GM12878 (cell line): ENCODE data around the gene SNRPD3. TPM values are rescaled to one million over a fixed set of nuclear protein-coding genes. Genes with fewer than 3 reads are reported as not detected.
A peak's percentile ranks its signal among the peaks of the same experiment; 100 is the strongest.
"Not testable (repeated sequence)": the region's sequence is repeated elsewhere in the genome, so short reads cannot be mapped to it uniquely, and the experiment has no call there.

Experiments
- ATAC-seq: fragments of 200-7000 bp; cut with Tn5 transposase; 3 replicates; pipeline ENCODE4 v1.9.1; 2020; ENCODE audit warnings: mild to moderate bottlenecking, moderate library complexity
- BruUV-seq: library from RNA; stranded (reverse); fragments of 400-500 nt; replicated peaks from 2 replicates; lab custom pipeline; 2021; lab: Mats Ljungman, UMichigan
- CTCF ChIA-PET: fragments of 300-600 bp; sonication (Branson Sonifier 250); formaldehyde crosslinking; extraction: SDS; loops from one replicate; lab custom pipeline; 2021; ENCODE audit warnings: inconsistent platforms; lab: Yijun Ruan, JAX
- POLR2A ChIA-PET: fragments of 350-600 bp; formaldehyde crosslinking; extraction: SDS; loops from one replicate; lab custom pipeline; 2021; ENCODE audit warnings: inconsistent platforms; lab: Charles Lee
- RAD21 ChIA-PET: fragments of 300-600 bp; sonication (Branson Sonifier 250); formaldehyde crosslinking; loops from one replicate; lab custom pipeline; 2023; ENCODE audit warnings: antibody characterized with exemption; ENCODE audit not compliant: unreplicated experiment; lab: Charles Lee
- SMC1A ChIA-PET: fragments of 300-600 bp; sonication (Branson Sonifier 250); formaldehyde crosslinking; loops from one replicate; lab custom pipeline; 2023; ENCODE audit not compliant: unreplicated experiment, uncharacterized antibody; lab: Charles Lee
- DNase-seq: peaks from one replicate; pipeline ENCODE4 v3.0.0-alpha.2; 2011; ENCODE audit warnings: low read depth, low spot score
- FAIRE-seq: peaks from 3 replicates; lab custom pipeline; 2011; peaks lifted over from hg19 to GRCh38; lab: Jason Lieb, UNC
- H2AFZ ChIP-seq: 2 replicates; pipeline ENCODE4 v1.6.0; 2011; ENCODE audit warnings: low read depth, low read length, control low read depth; ENCODE audit not compliant: control insufficient read depth
- H3K27ac ChIP-seq: 2 replicates; pipeline ENCODE4 v1.5.1; 2011; ENCODE audit warnings: control low read depth; ENCODE audit not compliant: control insufficient read depth, insufficient read depth
- H3K27me3 ChIP-seq, 2 experiments: replicated peaks in 1 of 2; 2 replicates each; pipeline versions ENCODE4 v1.6.0 to v1.6.1; 2011; ENCODE audit warnings: low read length in 1 of 2; ENCODE audit not compliant: control insufficient read depth in 2 of 2, insufficient read depth in 2 of 2
- H3K36me3 ChIP-seq, 2 experiments: 2 replicates each; pipeline ENCODE4 v1.5.1; 2011; ENCODE audit warnings: low read length in 1 of 2; ENCODE audit not compliant: control insufficient read depth in 2 of 2, insufficient read depth in 2 of 2
- H3K4me1 ChIP-seq: 2 replicates; pipeline ENCODE4 v1.6.1; 2011; ENCODE audit warnings: mild to moderate bottlenecking, low read length, moderate library complexity, mixed read lengths; ENCODE audit not compliant: control insufficient read depth, insufficient read depth
- H3K4me2 ChIP-seq: 2 replicates; pipeline ENCODE4 v1.6.0; 2011; ENCODE audit warnings: control low read depth; ENCODE audit not compliant: control insufficient read depth, insufficient read depth
- H3K4me3 ChIP-seq: fragments of 200-600 bp; sonication (generic); 2 replicates; pipeline ENCODE4 v1.5.1; 2016
- H3K79me2 ChIP-seq: 2 replicates; pipeline ENCODE4 v1.6.0; 2011; ENCODE audit warnings: low read length; ENCODE audit not compliant: control insufficient read depth, insufficient read depth
- H3K9ac ChIP-seq: 2 replicates; pipeline ENCODE4 v1.8.0; 2011; ENCODE audit warnings: low read length, control low read depth, mixed read lengths; ENCODE audit not compliant: control insufficient read depth, insufficient read depth
- H3K9me3 ChIP-seq: replicated peaks from 3 replicates; pipeline ENCODE4 v1.5.1; 2011; ENCODE audit warnings: mild to moderate bottlenecking, low read length; ENCODE audit not compliant: control insufficient read depth, insufficient read depth
- H4K20me1 ChIP-seq: 2 replicates; pipeline ENCODE4 v1.6.0; 2011; ENCODE audit not compliant: control insufficient read depth, insufficient read depth
- BHLHE40 ChIP-seq, 2 experiments: fragments of 450-650 bp in 1 of 2; IDR thresholded peaks; 2 replicates each; pipeline ENCODE4 v1.6.1; 2011 to 2017; ENCODE audit warnings: low read depth in 2 of 2, borderline replicate concordance in 1 of 2, improper control_type of control experiment in 1 of 2, low read length in 1 of 2, mild to moderate bottlenecking in 1 of 2
- GATAD2B ChIP-seq: fragments of 450-650 bp; conservative IDR thresholded peaks from 2 replicates; pipeline ENCODE4 v1.6.1; 2017; ENCODE audit warnings: low read depth, mild to moderate bottlenecking, moderate library complexity
- NR2F1 ChIP-seq: fragments of 450-650 bp; conservative IDR thresholded peaks from 2 replicates; pipeline ENCODE4 v1.6.1; 2017; ENCODE audit warnings: mild to moderate bottlenecking
- PKNOX1 ChIP-seq: fragments of 450-650 bp; IDR thresholded peaks from 2 replicates; pipeline ENCODE4 v1.6.1; 2016; ENCODE audit warnings: mild to moderate bottlenecking
- TAF1 ChIP-seq: IDR thresholded peaks from 2 replicates; pipeline ENCODE4 v1.6.1; 2011; ENCODE audit warnings: mild to moderate bottlenecking, low read depth, low read length, borderline replicate concordance
- ZNF687 ChIP-seq: fragments of 450-650 bp; IDR thresholded peaks from 2 replicates; pipeline ENCODE4 v1.6.1; 2017; ENCODE audit warnings: mild to moderate bottlenecking, moderate library complexity
- WGBS: methylation state at CpG from one replicate; pipeline ENCODE4 v1.1.6; 2016; ENCODE audit warnings: low lambda C conversion rate; ENCODE audit not compliant: insufficient replicate concordance, insufficient coverage; ENCODE audit errors: missing lambda C conversion rate; 5-methylcytosine and 5-hydroxymethylcytosine counted together
- in situ Hi-C: fragments of 300-500 bp; cut with MboI; formaldehyde crosslinking; loops from 9 replicates; pipeline ENCODE4 v1.14.3; 2018; ENCODE audit warnings: mixed read lengths
- intact Hi-C: fragments of 100-400 bp; cut with micrococcal nuclease; formaldehyde crosslinking; loops from one replicate; pipeline ENCODE4 v1.14.2; 2022; ENCODE audit not compliant: unreplicated experiment
- polyA plus RNA-seq, 11 experiments: library from polyadenylated mRNA; depleted of rRNA in 4 of 11; unstranded in 6 of 11; stranded (reverse) in 5 of 11; fragments of >200 nt; fragmentation: Nextera tagmentation in 4 of 11; fragmentation: Illumina TruSeq in 1 of 11; extraction: Ambion mirVana in 4 of 11; extraction: Trizol in 1 of 11; gene quantifications; 1 replicate in 1 of 11; 2 replicates in 10 of 11; pipeline versions ENCODE4 v1.2.1 to v1.2.3, GENCODE V29; 2011 to 2016; ENCODE audit warnings: inconsistent platforms in 2 of 11, missing spikeins in 2 of 11, low read depth in 1 of 11
- total RNA-seq, 4 experiments: library from RNA; depleted of rRNA in 3 of 4; stranded (reverse); fragments of >200 nt in 3 of 4; fragmentation: Illumina TruSeq in 1 of 4; extraction: Trizol in 1 of 4; gene quantifications; 2 replicates each; pipeline versions ENCODE4 v1.2.1 to v1.2.3, GENCODE V29; 2013 to 2021

SNRPD3 gene
- total and polyA plus RNA-seq, 10 of the 15 experiments (the other 5 are each of a cell fraction or from before 2014, with no cell fraction given) = 112 to 324 (median 242) TPM

- TF ChIP-seq NR2F1 (0 out of 2 replicates have a peak, but pooled peaks have one; percentile 44), BHLHE40 (IDR thresholded peaks at IDR 0.05; ENCODE audit: borderline replicate concordance in 1 of 2, low read depth in 2 of 2, low read length in 1 of 2) (peak in 1 of 2 experiments; percentile 94; a peak in 2 of 4 replicates)
Measured at GRCh38 chr22:24603770-24604629, 48.2 kb downstream of the SNRPD3 start (continued).

DNA sequence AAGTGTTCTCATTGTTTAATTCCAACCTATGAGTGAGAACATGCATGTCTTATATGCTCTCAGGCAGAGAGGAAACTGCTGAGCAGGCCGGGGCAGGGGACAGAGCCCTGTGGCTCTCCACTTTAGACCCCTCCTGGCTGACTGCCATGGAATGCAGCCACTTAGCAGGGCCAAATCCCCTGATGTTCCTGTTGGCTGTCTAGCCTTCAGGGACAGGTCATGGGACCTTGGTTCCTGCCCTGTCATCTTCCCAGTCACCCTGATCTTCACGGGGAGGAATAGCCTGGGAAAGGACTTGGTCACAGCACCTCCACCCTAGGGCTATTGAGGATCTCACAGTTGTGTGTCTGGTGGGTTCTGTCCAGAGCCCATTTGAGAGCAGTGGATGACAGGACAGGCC lies 50.5 kb downstream of the SNRPD3 start:
- H3K9ac ChIP-seq, SMC1A ChIA-PET, POLR2A ChIA-PET, H3K4me1 ChIP-seq, BruUV-seq, H3K9me3 ChIP-seq, DNase-seq, ATAC-seq, intact Hi-C loops, FAIRE-seq, RAD21 ChIA-PET, H2AFZ ChIP-seq, H3K27ac ChIP-seq, H3K79me2 ChIP-seq, H3K4me2 ChIP-seq, CTCF ChIA-PET, H3K4me3 ChIP-seq, H3K36me3 ChIP-seq, in situ Hi-C loops, H3K27me3 ChIP-seq, H4K20me1 ChIP-seq: not testable (repeated sequence)
- WGBS = 85% methylated on average over 2 of the region's 2 CpGs

- POLR2A ChIA-PET, intact Hi-C loops, H3K4me1 ChIP-seq, H3K27me3 ChIP-seq, H3K79me2 ChIP-seq, H3K9me3 ChIP-seq, in situ Hi-C loops, RAD21 ChIA-PET, SMC1A ChIA-PET, DNase-seq, H3K36me3 ChIP-seq, BruUV-seq, H4K20me1 ChIP-seq, FAIRE-seq: not testable (repeated sequence)
- peak overlapping the region; percentile 55 for H3K4me2 ChIP-seq
- H3K9ac ChIP-seq = 0 out of 2 replicates have a peak overlapping the region, but pooled peaks have one; percentile 27
- CTCF ChIA-PET = interaction anchor here (1.2 kb wide), 1 partner anchor 78 kb away, joined by 3 read pairs; no protein-coding TSS in a partner anchor
- peak; percentile 73 for ATAC-seq
- peak overlapping the region; percentile 55 for H3K27ac ChIP-seq
- 0 out of 2 replicates have a peak overlapping the region, but pooled peaks have one; percentile 44 for H3K4me3 ChIP-seq
- 16% methylated on average over 18 of the region's 18 CpGs for WGBS
- peak overlapping the region; percentile 13 for H2AFZ ChIP-seq
- TF ChIP-seq TAF1 (0 out of 2 replicates have a peak, but pooled peaks have one; percentile 7), BHLHE40 (IDR thresholded peaks at IDR 0.05; ENCODE audit: borderline replicate concordance in 1 of 2, low read depth in 2 of 2, low read length in 1 of 2) (peak in 1 of 2 experiments; percentile 49; a peak in 2 of 4 replicates), PKNOX1 (0 out of 2 replicates have a peak, but pooled peaks have one; percentile 12), ZNF687 (peak; percentile 58; the same call in 1 of the 2 replicates), GATAD2B (0 out of 2 replicates have a peak, but pooled peaks have one; percentile 55)
Measured at GRCh38 chr22:24607429-24607983, 51.7 kb downstream of the SNRPD3 start.
